Measurements from ENCODE around the gene SLC10A2.

DNA sequence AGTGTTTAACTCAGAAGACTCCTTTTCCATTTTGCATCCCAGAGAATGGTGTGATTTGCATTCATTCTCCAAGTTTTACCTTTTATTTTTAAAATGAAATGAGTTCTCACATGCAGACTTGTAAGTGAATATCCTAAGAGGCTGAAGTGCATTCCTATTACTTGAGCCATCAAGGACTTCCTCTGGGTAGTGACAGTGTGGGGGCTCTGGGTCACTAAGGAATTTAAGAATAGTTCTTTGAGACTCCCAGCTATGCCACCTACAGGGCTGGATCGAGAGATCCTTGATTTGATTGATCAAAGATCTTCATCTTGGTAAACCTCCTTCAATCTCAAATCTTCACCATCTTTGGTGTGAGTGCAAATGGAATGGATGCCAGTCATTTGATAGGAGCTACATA, 36.3 kb upstream of the SLC10A2 start:
- TF ChIP-seq CTCF (IDR thresholded peaks at IDR 0.05) = no peak
- TF ChIP-seq POLR2A (IDR thresholded peaks at IDR 0.05) = no peak

Measured in heart left ventricle (tissue), 13 donors.